HG02759 (cell line): ENCODE measurements around the gene SREK1IP1.
"Not testable (repeated sequence)": the region's sequence is repeated elsewhere in the genome, so short reads cannot be mapped to it uniquely, and the experiment has no call there.

ENCODE experiments used
- ATAC-seq: cut with Tn5 transposase; IDR thresholded peaks from one replicate; pipeline ENCODE4 v1.9.1; 2021; ENCODE audit warnings: mild to moderate bottlenecking, moderate library complexity; ENCODE audit not compliant: unreplicated experiment

SREK1IP1 gene

GRCh38 chr5:64765804-64766504, 2.5 kb downstream of the SREK1IP1 start:
- no peak for ATAC-seq

- no peak for ATAC-seq
These were observed 4.5 kb downstream of the SREK1IP1 start for GRCh38 chr5:64763948-64764503.

- no peak for ATAC-seq
These were observed 8.4 kb downstream of the SREK1IP1 start for GRCh38 chr5:64759960-64760660.

DNA sequence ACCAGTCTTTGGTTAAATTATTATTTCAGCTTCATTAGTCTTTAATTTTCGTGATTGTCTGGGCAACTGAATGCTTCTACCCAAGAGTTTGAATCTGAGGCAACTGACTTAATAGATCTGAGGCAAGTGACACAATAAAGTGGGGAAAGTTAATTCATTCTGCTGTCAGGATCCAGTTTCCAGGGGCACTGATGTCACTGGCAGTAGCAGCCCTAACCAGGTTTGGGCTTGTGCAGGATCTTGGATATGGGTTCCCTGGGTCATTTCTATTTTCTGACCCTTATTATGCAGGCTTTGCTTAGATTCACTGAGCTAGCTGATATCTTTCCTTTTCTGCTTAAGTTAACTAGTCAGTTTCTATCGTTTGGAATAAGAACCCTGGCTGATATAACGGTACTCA, 9.6 kb downstream of the SREK1IP1 start:
- ATAC-seq, result no peak

GRCh38 chr5:64754066-64754465, 14.4 kb downstream of the SREK1IP1 start:
- no peak for ATAC-seq

GRCh38 chr5:64749385-64749784, 19.1 kb downstream of the SREK1IP1 start:
- ATAC-seq, result no peak

DNA sequence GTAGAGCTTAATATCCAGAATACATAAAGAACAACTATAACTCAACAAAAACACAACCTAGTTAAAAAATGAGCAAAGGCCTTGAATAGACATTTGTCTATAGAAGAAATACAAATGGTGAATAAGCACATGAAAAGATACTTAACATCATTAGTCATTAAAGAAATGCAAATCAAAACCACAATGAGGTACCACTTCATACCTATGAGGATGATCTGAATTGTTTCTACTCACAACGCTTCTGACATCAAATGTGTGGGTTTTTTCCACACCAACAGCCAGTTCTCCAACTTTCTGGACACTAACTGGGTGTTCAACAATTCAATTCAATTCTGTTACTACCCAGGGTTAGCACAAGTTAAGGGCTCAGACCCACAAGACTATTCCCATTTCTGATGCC, 22.0 kb downstream of the SREK1IP1 start:
- no peak for ATAC-seq

DNA sequence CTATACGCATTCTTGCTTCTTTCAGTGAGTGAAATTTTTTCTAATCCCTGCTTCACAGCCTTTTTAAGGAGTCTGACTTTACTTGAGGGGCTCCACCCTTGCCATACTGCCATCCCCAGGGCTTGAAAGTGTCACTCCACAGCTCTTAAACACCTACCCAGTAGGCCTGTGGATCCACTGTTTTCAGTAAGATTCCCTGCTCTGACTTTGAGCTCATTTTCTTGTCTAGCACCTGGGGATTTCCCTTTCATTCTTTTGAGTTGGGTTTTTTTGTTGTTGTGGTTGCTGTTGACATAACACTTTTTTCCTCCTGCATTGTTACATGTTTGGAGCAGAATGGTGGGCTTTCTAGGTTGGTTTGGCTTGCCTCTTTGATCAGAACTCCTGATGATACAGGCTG, 23.6 kb downstream of the SREK1IP1 start:
- ATAC-seq, result no peak

GRCh38 chr5:64742821-64743220, 25.7 kb downstream of the SREK1IP1 start:
- no peak for ATAC-seq

DNA sequence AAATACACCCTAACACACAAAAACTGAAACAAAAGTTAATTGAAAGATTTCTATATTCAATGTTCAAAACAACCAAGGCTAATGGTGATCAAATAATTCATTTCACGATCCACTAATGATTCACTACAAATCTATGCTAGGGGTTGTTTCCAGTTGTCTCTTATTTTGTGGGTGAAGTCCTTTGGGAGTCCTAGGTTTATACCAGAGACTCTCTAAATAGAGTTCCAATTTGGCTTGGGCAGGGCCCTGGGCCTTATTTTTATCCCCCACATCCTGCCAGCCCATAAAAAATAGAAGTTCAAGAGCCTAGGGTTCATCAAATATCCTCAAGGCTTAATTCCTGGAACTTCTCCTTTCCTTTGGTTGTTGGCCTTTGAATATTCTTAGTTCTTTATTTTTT, 26.1 kb downstream of the SREK1IP1 start:
- ATAC-seq, result no peak

DNA sequence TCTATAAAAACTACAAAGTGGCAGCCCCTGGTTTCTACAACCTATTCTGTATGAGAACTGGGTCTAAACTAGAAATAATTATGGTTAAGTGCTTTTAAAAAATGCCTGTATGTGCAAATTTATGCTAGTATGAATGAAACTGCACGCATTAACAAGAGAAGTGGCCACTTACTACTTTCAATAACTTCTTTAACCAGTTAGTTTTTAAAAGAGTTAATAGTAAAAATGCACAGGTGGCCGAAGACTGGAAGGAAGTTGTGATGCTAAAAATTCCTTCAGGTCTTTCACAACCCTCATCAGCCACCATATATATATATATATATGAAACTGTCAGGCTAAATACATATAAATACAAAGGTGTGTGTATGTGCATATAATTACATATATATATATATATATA, 41.3 kb downstream of the SREK1IP1 start:
- ATAC-seq, result no peak

GRCh38 chr5:64722588-64722987, 45.9 kb downstream of the SREK1IP1 start:
- no peak for ATAC-seq

GRCh38 chr5:64714495-64714894, 54.0 kb downstream of the SREK1IP1 start:
- not testable (repeated sequence) for ATAC-seq

- no peak for ATAC-seq
These were observed 61.3 kb downstream of the SREK1IP1 start for GRCh38 chr5:64707191-64707590.

DNA sequence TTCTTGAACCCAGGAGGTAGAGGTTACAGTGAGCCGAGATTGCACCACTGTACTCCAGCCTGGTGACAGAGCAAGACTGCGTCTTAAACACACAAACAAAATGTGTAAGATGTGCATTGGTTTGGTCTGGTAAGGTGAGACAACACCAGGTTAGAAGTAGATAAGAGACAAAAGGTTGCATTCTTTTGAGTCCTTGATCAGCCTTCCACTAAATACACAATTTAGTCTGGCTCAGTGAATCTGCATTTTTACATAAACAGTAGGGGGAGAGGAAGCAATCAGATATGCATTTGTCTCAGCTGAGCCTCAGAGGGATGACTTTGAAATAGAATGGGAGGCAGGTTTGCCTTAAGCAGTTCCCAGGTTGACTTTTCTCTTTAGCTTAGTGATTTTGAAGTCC, 62.4 kb downstream of the SREK1IP1 start:
- ATAC-seq, result not testable (repeated sequence)

GRCh38 chr5:64700765-64701164, 67.7 kb downstream of the SREK1IP1 start:
- no peak for ATAC-seq

GRCh38 chr5:64696414-64696813, 72.1 kb downstream of the SREK1IP1 start:
- ATAC-seq, result not testable (repeated sequence)

DNA sequence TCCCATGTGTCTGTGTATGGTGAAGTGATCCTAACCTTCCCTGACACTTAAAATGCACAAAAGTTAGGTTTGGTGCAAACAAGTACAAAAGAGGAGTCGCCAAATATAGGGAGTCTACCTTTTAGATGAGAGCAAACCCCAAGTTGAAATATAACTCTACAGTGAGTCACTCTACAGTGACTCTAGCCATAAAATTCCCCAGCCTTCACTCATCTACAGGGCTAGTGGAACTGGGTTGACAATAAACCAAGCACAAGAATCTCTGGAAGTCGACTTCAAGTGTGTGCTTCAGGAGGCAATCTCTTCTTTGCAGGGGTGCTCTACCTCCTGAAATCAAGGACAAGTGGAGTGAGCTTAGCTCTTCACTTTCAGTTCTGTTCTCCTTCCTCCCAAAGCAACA, 74.9 kb downstream of the SREK1IP1 start:
- no peak for ATAC-seq

DNA sequence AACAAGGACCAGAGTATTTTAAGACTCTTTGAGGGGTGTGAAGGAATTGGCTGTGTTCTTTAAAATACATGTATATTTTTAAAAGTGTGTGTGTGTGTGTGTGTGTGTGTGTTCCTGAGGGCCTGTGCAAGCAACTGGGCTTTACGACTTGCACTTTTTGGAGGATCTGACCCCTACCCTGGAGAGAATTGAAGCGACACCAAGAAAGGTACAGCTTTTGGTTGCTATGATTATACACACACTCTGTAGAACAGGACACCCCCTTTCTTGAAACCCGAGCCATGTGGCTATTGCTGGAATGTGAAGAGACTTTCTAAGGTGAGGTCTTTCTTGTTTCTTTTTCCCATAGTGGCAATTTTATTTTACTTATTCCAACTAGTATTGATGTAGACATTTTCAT, 77.2 kb downstream of the SREK1IP1 start:
- ATAC-seq, result no peak

GRCh38 chr5:64690417-64691151, 77.9 kb downstream of the SREK1IP1 start, which contains the start of gene SHISAL2B:
TSS of gene SHISAL2B (plus strand) at chr5:64690503. CDS start at chr5:64690624, 121 bp downstream.
- ATAC-seq, result no peak

GRCh38 chr5:64690104-64690416, 78.4 kb downstream of the SREK1IP1 start:
- no peak for ATAC-seq

DNA sequence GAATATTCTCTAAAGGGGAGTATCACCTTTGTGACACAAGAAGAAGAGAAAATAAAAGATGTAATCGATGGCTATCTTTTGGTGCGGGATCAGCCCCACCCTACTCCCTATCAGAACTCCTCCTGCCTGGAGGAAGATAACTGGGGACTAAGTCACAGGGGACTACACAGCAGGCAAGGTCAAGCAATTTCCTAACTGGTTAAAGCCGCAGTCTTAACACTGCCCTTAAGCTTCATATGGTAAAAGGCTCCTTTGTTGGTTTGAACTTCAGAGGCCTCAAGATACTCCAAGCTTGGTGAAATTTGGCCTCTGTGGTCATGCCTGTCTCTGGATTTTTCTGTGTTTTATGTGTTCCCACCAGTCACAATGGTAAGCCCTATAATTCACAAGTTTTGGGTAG, 79.5 kb downstream of the SREK1IP1 start:
- no peak for ATAC-seq
